Mesenchymal stem cell (in vitro differentiated cells and primary cell): ENCODE measurements around the gene CDH23.

Experiments used
- DNase-seq: peaks from one replicate; pipeline ENCODE4 v3.0.0-alpha.2; 2013
- H2AFZ ChIP-seq: one replicate; pipeline ENCODE4 v1.6.1; 2013; ENCODE audit warnings: low read depth, mild to moderate bottlenecking, control low read depth, inconsistent platforms, low read length, moderate library complexity
- H2AK5ac ChIP-seq: 2 replicates; pipeline ENCODE4 v1.6.1; 2013; ENCODE audit warnings: low read length, moderate library complexity, mild to moderate bottlenecking, inconsistent platforms; ENCODE audit not compliant: severe bottlenecking
- H2BK120ac ChIP-seq: one replicate; pipeline ENCODE4 v1.6.1; 2013; ENCODE audit warnings: low read depth, mild to moderate bottlenecking, inconsistent platforms, low read length, moderate library complexity
- H2BK12ac ChIP-seq, 2 experiments: one replicate each; pipeline ENCODE4 v1.6.1; 2013; ENCODE audit warnings: inconsistent platforms in 2 of 2, low read length in 2 of 2, mild to moderate bottlenecking in 2 of 2, moderate library complexity in 2 of 2, control low read depth in 1 of 2
- H2BK15ac ChIP-seq: one replicate; pipeline ENCODE4 v1.6.1; 2013; ENCODE audit warnings: mild to moderate bottlenecking, low read depth, inconsistent platforms; ENCODE audit not compliant: poor library complexity, severe bottlenecking
- H2BK5ac ChIP-seq: 2 replicates; pipeline ENCODE4 v1.6.1; 2013; ENCODE audit warnings: low read depth, mild to moderate bottlenecking, low read length, control low read depth, inconsistent platforms; ENCODE audit not compliant: poor library complexity, severe bottlenecking
- H3K14ac ChIP-seq, 2 experiments: one replicate each; pipeline ENCODE4 v1.6.1; 2013; ENCODE audit warnings: inconsistent platforms in 2 of 2, low read length in 2 of 2, control low read depth in 1 of 2, mild to moderate bottlenecking in 1 of 2, moderate library complexity in 1 of 2
- H3K18ac ChIP-seq, 2 experiments: one replicate each; pipeline ENCODE4 v1.6.1; 2013; ENCODE audit warnings: inconsistent platforms in 2 of 2, low read length in 2 of 2, control low read depth in 1 of 2, low read depth in 1 of 2, mild to moderate bottlenecking in 1 of 2
- H3K23ac ChIP-seq, 2 experiments: one replicate each; pipeline ENCODE4 v1.6.1; 2013; ENCODE audit warnings: inconsistent platforms in 2 of 2, low read length in 2 of 2, mild to moderate bottlenecking in 2 of 2, moderate library complexity in 2 of 2, control low read depth in 1 of 2
- H3K27ac ChIP-seq: 2 replicates; pipeline ENCODE4 v1.5.1; 2013; ENCODE audit warnings: mild to moderate bottlenecking, moderate library complexity, low read length, control low read depth, inconsistent platforms; ENCODE audit not compliant: poor library complexity, severe bottlenecking
- H3K27me3 ChIP-seq, 2 experiments: 2 replicates each; pipeline versions ENCODE4 v1.6.1 to v1.7.0; 2013; ENCODE audit warnings: low read length in 2 of 2, mild to moderate bottlenecking in 2 of 2, moderate library complexity in 2 of 2, control low read depth in 1 of 2, inconsistent platforms in 1 of 2; ENCODE audit not compliant: control insufficient read depth in 1 of 2, insufficient read depth in 1 of 2
- H3K36me3 ChIP-seq, 2 experiments: 2 replicates each; pipeline versions ENCODE4 v1.6.1 to v1.7.0; 2013; ENCODE audit warnings: low read length in 2 of 2, control low read depth in 1 of 2, inconsistent platforms in 1 of 2, low read depth in 1 of 2, mild to moderate bottlenecking in 1 of 2; ENCODE audit not compliant: insufficient read depth in 2 of 2, control insufficient read depth in 1 of 2
- H3K4ac ChIP-seq, 2 experiments: one replicate each; pipeline ENCODE4 v1.6.1; 2013; ENCODE audit warnings: inconsistent platforms in 2 of 2, low read length in 2 of 2, mild to moderate bottlenecking in 2 of 2, moderate library complexity in 2 of 2, control low read depth in 1 of 2, low read depth in 1 of 2
- H3K4me1 ChIP-seq: 2 replicates; pipeline ENCODE4 v1.6.1; 2013; ENCODE audit warnings: low read depth, low read length, control low read depth; ENCODE audit not compliant: control insufficient read depth, insufficient read depth
- H3K4me2 ChIP-seq: 2 replicates; pipeline ENCODE4 v1.6.1; 2013; ENCODE audit warnings: low read length, mild to moderate bottlenecking, inconsistent platforms; ENCODE audit not compliant: poor library complexity, severe bottlenecking
- H3K4me3 ChIP-seq, 2 experiments: 2 replicates each; pipeline versions ENCODE4 v1.5.1 to v1.7.0; 2013; ENCODE audit warnings: low read length in 2 of 2, mild to moderate bottlenecking in 2 of 2, control low read depth in 1 of 2, low read depth in 1 of 2; ENCODE audit not compliant: insufficient read depth in 1 of 2
- H3K79me1 ChIP-seq: replicated peaks from 2 replicates; pipeline ENCODE4 v1.6.1; 2013; ENCODE audit warnings: mild to moderate bottlenecking, control low read depth, low read length, inconsistent platforms; ENCODE audit not compliant: poor library complexity, severe bottlenecking
- H3K9ac ChIP-seq: 2 replicates; pipeline ENCODE4 v1.7.0; 2013; ENCODE audit warnings: mild to moderate bottlenecking, low read length, moderate library complexity
- H3K9me3 ChIP-seq: 2 replicates; pipeline ENCODE4 v1.7.0; 2013; ENCODE audit warnings: mild to moderate bottlenecking, low read length; ENCODE audit not compliant: control insufficient read depth
- H4K8ac ChIP-seq: one replicate; pipeline ENCODE4 v1.6.1; 2013; ENCODE audit warnings: inconsistent platforms, mild to moderate bottlenecking, low read length, moderate library complexity
- H4K91ac ChIP-seq: one replicate; pipeline ENCODE4 v1.6.1; 2013; ENCODE audit warnings: mild to moderate bottlenecking, low read length, inconsistent platforms
- WGBS: methylation state at CpG from one replicate; pipeline ENCODE4 v1.1.7; 2013; ENCODE audit warnings: mixed read lengths; 5-methylcytosine and 5-hydroxymethylcytosine counted together

The CDH23 gene

GRCh38 chr10:71538608-71539260 lies 142.0 kb downstream of the CDH23 start:
- Histone ChIP-seq H3K4ac (no peak overlapping the region), H2AK5ac (no peak overlapping the region), H3K79me1 (no peaks in the 10 kb centered on the region), H3K9me3 (no peaks in the 10 kb centered on the region), H3K9ac (no peak overlapping the region), H2BK12ac (no peak overlapping the region), H2AFZ (no peak overlapping the region), H3K14ac (no peak overlapping the region), H2BK5ac (no peak overlapping the region), H2BK120ac (no peak overlapping the region), H3K4me3 (no peak overlapping the region), H3K4me2 (no peak overlapping the region), H3K27ac (no peak overlapping the region), H3K23ac (no peak overlapping the region), H2BK15ac (no peak overlapping the region), H4K91ac (no peak overlapping the region), H4K8ac (no peak overlapping the region), H3K18ac (no peak overlapping the region), H3K36me3 (no peaks in the 10 kb centered on the region), H3K4me1 (no peaks in the 10 kb centered on the region), H3K27me3 (peaks cover 23 to 82% of the 10 kb centered on the region in 2 experiments)
- WGBS, result 79% methylated on average over 9 of the region's 9 CpGs
- DNase-seq, result no peak

GRCh38 chr10:71539442-71540118 lies 142.9 kb downstream of the CDH23 start:
- H2BK12ac ChIP-seq, result no peak overlapping the region
- WGBS, result 69% methylated on average over 3 of the region's 3 CpGs
- H3K36me3 ChIP-seq, result no peaks in the 10 kb centered on the region
- no peak overlapping the region for H2AK5ac ChIP-seq
- H3K9ac ChIP-seq, result no peak overlapping the region
- no peak overlapping the region for H2AFZ ChIP-seq
- H2BK120ac ChIP-seq, result no peak overlapping the region
- no peak overlapping the region for H3K18ac ChIP-seq
- H4K91ac ChIP-seq, result no peak overlapping the region
- peaks cover 2% of the 10 kb centered on the region for H3K4me1 ChIP-seq
- H3K4me3 ChIP-seq, result no peak overlapping the region
- H3K4ac ChIP-seq, result no peak overlapping the region
- H2BK15ac ChIP-seq, result no peak overlapping the region
- H3K14ac ChIP-seq, result no peak overlapping the region
- no peak overlapping the region for H2BK5ac ChIP-seq
- H4K8ac ChIP-seq, result no peak overlapping the region
- peaks cover 26 to 84% of the 10 kb centered on the region in 2 experiments for H3K27me3 ChIP-seq
- DNase-seq, result no peak
- H3K79me1 ChIP-seq, result no peaks in the 10 kb centered on the region
- no peak overlapping the region for H3K4me2 ChIP-seq
- no peak overlapping the region for H3K27ac ChIP-seq
- H3K9me3 ChIP-seq, result no peaks in the 10 kb centered on the region
- no peak overlapping the region for H3K23ac ChIP-seq

GRCh38 chr10:71542478-71542877 lies 145.8 kb downstream of the CDH23 start:
- Histone ChIP-seq H4K8ac (no peak overlapping the region), H3K4me3 (no peak overlapping the region), H3K27me3 (peaks cover 23 to 94% of the 10 kb centered on the region in 2 experiments), H3K4me2 (no peak overlapping the region), H2AK5ac (no peak overlapping the region), H3K79me1 (no peaks in the 10 kb centered on the region), H2BK12ac (no peak overlapping the region), H2AFZ (no peak overlapping the region), H3K23ac (no peak overlapping the region), H4K91ac (no peak overlapping the region), H3K9ac (no peak overlapping the region), H3K9me3 (no peaks in the 10 kb centered on the region), H2BK5ac (no peak overlapping the region), H3K4ac (no peak overlapping the region), H3K36me3 (no peaks in the 10 kb centered on the region), H3K18ac (no peak overlapping the region), H3K14ac (no peak overlapping the region), H2BK15ac (no peak overlapping the region), H3K4me1 (peaks cover 3% of the 10 kb centered on the region), H2BK120ac (no peak overlapping the region), H3K27ac (no peak overlapping the region)
- 74% methylated on average over 6 of the region's 7 CpGs for WGBS
- DNase-seq, result no peak

GRCh38 chr10:71543608-71544170 lies 147.0 kb downstream of the CDH23 start:
- Histone ChIP-seq H3K4me1 (peaks cover 11% of the 10 kb centered on the region), H3K4me3 (no peak overlapping the region), H4K91ac (no peak overlapping the region), H3K9ac (no peak overlapping the region), H3K18ac (no peak overlapping the region), H3K27ac (no peak overlapping the region), H3K27me3 (peaks cover 23 to 87% of the 10 kb centered on the region in 2 experiments), H3K4ac (no peak overlapping the region), H4K8ac (no peak overlapping the region), H2BK120ac (no peak overlapping the region), H2BK15ac (no peak overlapping the region), H3K23ac (no peak overlapping the region), H3K79me1 (no peaks in the 10 kb centered on the region), H3K14ac (no peak overlapping the region), H2BK12ac (no peak overlapping the region), H3K9me3 (no peaks in the 10 kb centered on the region), H2AFZ (no peak overlapping the region), H2AK5ac (no peak overlapping the region), H3K36me3 (no peaks in the 10 kb centered on the region), H2BK5ac (no peak overlapping the region), H3K4me2 (no peak overlapping the region)
- WGBS, result 73% methylated on average over 1 of the region's 3 CpGs
- DNase-seq, result no peak
